DMS 273 treated with DMSO at 0.1 percent for 48 hours (cell line): ENCODE results near the gene USE1.

Source experiments
- DNase-seq: peaks from one replicate; lab custom pipeline; 2025; lab: John Stamatoyannopoulos, UW

The USE1 gene

GRCh38 chr19:17235971-17236777 lies 21.0 kb downstream of the USE1 start:
- no peak for DNase-seq

- DNase-seq, result no peak
Observed at GRCh38 chr19:17236811-17237543, 21.8 kb downstream of the USE1 start.

GRCh38 chr19:17237747-17238706 lies 22.9 kb downstream of the USE1 start:
- no peak for DNase-seq

- DNase-seq, result no peak
Observed at GRCh38 chr19:17240062-17240752, 25.1 kb downstream of the USE1 start.

GRCh38 chr19:17240826-17241399 lies 25.8 kb downstream of the USE1 start:
- DNase-seq, result no peak

- DNase-seq, result no peak
Observed at GRCh38 chr19:17242431-17243208, 27.5 kb downstream of the USE1 start.

GRCh38 chr19:17243211-17243829 lies 28.2 kb downstream of the USE1 start:
- no peak for DNase-seq

- DNase-seq, result no peak
Observed at GRCh38 chr19:17243830-17244617, 28.9 kb downstream of the USE1 start.

GRCh38 chr19:17244618-17245534 lies 29.7 kb downstream of the USE1 start:
- no peak for DNase-seq

- DNase-seq, result no peak
Observed at GRCh38 chr19:17245535-17245984, 30.4 kb downstream of the USE1 start, which contains the start of gene NR2F6. Gene NR2F6 (minus strand): TSS chr19:17245919. CDS start chr19:17245220, 699 bp downstream.

GRCh38 chr19:17246681-17247425 lies 31.7 kb downstream of the USE1 start:
- DNase-seq, result no peak

- DNase-seq, result no peak
Observed at GRCh38 chr19:17248011-17248776, 33.0 kb downstream of the USE1 start.

- DNase-seq, result no peak
Observed at GRCh38 chr19:17249887-17250548, 34.9 kb downstream of the USE1 start.

- DNase-seq, result no peak
Observed at GRCh38 chr19:17254636-17255035, 39.5 kb downstream of the USE1 start.

- DNase-seq, result no peak
Observed at GRCh38 chr19:17255150-17255621, 40.0 kb downstream of the USE1 start.

- DNase-seq, result no peak
Observed at GRCh38 chr19:17256130-17256529, 41.0 kb downstream of the USE1 start.
